ENCODE measurements around the gene CMKLR1. TPM values are rescaled to one million over a fixed set of nuclear protein-coding genes. Genes with fewer than 3 reads are reported as not detected.

The CMKLR1 gene
- total and polyA plus RNA-seq, 4 donors, result 0.67 to 13.7 (median 5.8) TPM

DNA sequence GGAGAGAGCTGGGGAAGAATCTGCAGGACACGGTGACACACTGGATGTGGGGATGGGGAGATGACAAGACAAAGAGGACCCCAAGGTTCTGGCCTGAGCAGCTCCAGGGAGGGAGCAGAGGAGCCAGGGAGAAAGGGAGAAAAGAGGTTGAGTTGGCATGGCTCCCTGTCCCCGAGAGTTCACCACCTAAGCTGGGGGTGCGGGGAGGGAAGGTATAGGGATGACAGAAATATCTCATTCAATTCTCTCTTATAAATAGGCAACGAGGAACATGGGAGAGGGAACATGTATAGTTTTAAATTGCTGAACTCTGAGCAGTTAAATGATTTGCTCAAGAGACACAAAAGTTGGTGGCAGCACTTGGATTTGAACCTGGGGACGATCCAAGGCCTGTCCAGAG lies 85.1 kb downstream of the CMKLR1 start:
- no peak for DNase-seq (ENCODE audit: low spot score)
- peaks cover 0 to 9% (median 0%) of the 10 kb centered on the region in 4 donors for H3K27me3 ChIP-seq (ENCODE audit: control insufficient read depth in 4 of 4, insufficient read depth in 4 of 4, low read length in 3 of 4)
- H3K9ac ChIP-seq (ENCODE audit: low read depth in 1 of 2, low read length in 2 of 2), result no peak overlapping the region
- no peak overlapping the region for H3K4me3 ChIP-seq (ENCODE audit: low read depth in 1 of 3, low read length in 3 of 3)
- H3K27ac ChIP-seq (ENCODE audit: low read depth in 1 of 2, low read length in 2 of 2), result no peak overlapping the region
- H3K36me3 ChIP-seq (ENCODE audit: control insufficient read depth in 4 of 4, insufficient read depth in 3 of 4, low read depth in 1 of 4, low read length in 3 of 4), result no peaks in the 10 kb centered on the region
- no peaks in the 10 kb centered on the region for H3K4me1 ChIP-seq (ENCODE audit: control insufficient read depth in 4 of 4, insufficient read depth in 4 of 4, low read length in 3 of 4)
- WGBS, result 46% methylated on average over 5 of the region's 5 CpGs
- TF ChIP-seq TAF1 (conservative IDR thresholded peaks at IDR 0.05), result no peak
- no peak for TF ChIP-seq HNF4G (IDR thresholded peaks at IDR 0.05)
- no peak for TF ChIP-seq RXRA (IDR thresholded peaks at IDR 0.05)
- no peak for TF ChIP-seq FOXA1 (IDR thresholded peaks at IDR 0.05)
- TF ChIP-seq, protein P1, sequence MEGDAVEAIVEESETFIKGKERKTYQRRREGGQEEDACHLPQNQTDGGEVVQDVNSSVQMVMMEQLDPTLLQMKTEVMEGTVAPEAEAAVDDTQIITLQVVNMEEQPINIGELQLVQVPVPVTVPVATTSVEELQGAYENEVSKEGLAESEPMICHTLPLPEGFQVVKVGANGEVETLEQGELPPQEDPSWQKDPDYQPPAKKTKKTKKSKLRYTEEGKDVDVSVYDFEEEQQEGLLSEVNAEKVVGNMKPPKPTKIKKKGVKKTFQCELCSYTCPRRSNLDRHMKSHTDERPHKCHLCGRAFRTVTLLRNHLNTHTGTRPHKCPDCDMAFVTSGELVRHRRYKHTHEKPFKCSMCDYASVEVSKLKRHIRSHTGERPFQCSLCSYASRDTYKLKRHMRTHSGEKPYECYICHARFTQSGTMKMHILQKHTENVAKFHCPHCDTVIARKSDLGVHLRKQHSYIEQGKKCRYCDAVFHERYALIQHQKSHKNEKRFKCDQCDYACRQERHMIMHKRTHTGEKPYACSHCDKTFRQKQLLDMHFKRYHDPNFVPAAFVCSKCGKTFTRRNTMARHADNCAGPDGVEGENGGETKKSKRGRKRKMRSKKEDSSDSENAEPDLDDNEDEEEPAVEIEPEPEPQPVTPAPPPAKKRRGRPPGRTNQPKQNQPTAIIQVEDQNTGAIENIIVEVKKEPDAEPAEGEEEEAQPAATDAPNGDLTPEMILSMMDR (IDR thresholded peaks at IDR 0.05; ENCODE audit: low read depth, low read length, missing input control), result no peak
- TF ChIP-seq FOXA2 (IDR thresholded peaks at IDR 0.05), result no peak
- TF ChIP-seq, protein P2, sequence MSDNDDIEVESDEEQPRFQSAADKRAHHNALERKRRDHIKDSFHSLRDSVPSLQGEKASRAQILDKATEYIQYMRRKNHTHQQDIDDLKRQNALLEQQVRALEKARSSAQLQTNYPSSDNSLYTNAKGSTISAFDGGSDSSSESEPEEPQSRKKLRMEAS (IDR thresholded peaks at IDR 0.05), result no peak
- no peak for TF ChIP-seq GABPA (IDR thresholded peaks at IDR 0.05 in 1 of 2, conservative IDR thresholded peaks at IDR 0.05 in 1 of 2)
- peaks cover 0 to under 1% (median 0%) of the 10 kb centered on the region in 4 donors for H3K9me3 ChIP-seq (ENCODE audit: control insufficient read depth in 4 of 4, low read length in 3 of 4)

DNA sequence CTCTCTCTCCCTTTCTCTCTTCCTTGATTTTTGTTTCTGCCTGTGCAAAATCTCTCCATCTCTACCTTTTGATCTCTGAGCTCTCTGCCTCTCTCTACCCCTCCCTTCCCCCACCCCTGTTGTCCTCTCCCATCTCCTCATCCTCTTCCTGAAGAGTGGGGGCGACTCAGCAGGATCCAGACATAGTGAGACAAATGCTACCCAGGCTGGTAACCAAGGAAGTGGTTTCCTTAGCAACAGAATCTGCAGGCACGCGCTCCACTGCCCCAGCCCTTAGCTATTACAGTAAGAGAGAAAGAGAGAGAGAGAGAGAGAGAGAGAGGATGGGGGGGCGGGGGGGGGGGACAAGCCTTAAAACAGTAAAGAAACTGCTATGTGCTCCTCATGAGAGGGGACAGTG lies 85.6 kb downstream of the CMKLR1 start:
- TF ChIP-seq, protein P3, sequence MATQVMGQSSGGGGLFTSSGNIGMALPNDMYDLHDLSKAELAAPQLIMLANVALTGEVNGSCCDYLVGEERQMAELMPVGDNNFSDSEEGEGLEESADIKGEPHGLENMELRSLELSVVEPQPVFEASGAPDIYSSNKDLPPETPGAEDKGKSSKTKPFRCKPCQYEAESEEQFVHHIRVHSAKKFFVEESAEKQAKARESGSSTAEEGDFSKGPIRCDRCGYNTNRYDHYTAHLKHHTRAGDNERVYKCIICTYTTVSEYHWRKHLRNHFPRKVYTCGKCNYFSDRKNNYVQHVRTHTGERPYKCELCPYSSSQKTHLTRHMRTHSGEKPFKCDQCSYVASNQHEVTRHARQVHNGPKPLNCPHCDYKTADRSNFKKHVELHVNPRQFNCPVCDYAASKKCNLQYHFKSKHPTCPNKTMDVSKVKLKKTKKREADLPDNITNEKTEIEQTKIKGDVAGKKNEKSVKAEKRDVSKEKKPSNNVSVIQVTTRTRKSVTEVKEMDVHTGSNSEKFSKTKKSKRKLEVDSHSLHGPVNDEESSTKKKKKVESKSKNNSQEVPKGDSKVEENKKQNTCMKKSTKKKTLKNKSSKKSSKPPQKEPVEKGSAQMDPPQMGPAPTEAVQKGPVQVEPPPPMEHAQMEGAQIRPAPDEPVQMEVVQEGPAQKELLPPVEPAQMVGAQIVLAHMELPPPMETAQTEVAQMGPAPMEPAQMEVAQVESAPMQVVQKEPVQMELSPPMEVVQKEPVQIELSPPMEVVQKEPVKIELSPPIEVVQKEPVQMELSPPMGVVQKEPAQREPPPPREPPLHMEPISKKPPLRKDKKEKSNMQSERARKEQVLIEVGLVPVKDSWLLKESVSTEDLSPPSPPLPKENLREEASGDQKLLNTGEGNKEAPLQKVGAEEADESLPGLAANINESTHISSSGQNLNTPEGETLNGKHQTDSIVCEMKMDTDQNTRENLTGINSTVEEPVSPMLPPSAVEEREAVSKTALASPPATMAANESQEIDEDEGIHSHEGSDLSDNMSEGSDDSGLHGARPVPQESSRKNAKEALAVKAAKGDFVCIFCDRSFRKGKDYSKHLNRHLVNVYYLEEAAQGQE (IDR thresholded peaks at IDR 0.05), result no peak
- Histone ChIP-seq H3K36me3 (ENCODE audit: control insufficient read depth in 4 of 4, insufficient read depth in 3 of 4, low read depth in 1 of 4, low read length in 3 of 4) (no peaks in the 10 kb centered on the region), H3K9ac (ENCODE audit: low read depth in 1 of 2, low read length in 2 of 2) (no peak overlapping the region), H3K27ac (ENCODE audit: low read depth in 1 of 2, low read length in 2 of 2) (no peak overlapping the region), H3K27me3 (ENCODE audit: control insufficient read depth in 4 of 4, insufficient read depth in 4 of 4, low read length in 3 of 4) (peaks cover 0 to 9% (median 0%) of the 10 kb centered on the region in 4 donors), H3K9me3 (ENCODE audit: control insufficient read depth in 4 of 4, low read length in 3 of 4) (no peaks in the 10 kb centered on the region), H3K4me1 (ENCODE audit: control insufficient read depth in 4 of 4, insufficient read depth in 4 of 4, low read length in 3 of 4) (no peaks in the 10 kb centered on the region), H3K4me3 (ENCODE audit: low read depth in 1 of 3, low read length in 3 of 3) (no peak overlapping the region)
- WGBS, result 8% methylated on average over 4 of the region's 4 CpGs
- no peak for DNase-seq (ENCODE audit: low spot score)

DNA sequence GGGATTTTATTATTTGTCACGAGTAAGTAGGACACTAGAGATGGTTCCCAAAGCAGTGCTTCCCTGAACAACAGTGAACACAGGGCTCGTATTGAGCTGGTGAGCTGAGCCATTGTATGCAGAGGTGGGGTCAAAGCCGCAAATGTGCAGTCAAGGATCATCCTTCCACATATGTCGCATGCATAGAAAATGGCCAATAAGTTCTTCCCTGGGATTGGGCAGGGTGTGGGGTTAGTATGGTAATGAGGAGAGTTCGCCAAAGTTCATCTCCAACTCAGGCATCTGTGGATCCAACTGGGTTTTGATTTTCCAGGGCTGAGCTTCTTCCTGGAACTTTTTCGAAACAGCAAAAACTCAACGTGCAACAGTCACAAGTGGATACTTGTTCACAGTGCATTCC lies 86.6 kb downstream of the CMKLR1 start:
- 78% methylated on average over 7 of the region's 7 CpGs for WGBS
- Histone ChIP-seq H3K9ac (ENCODE audit: low read depth in 1 of 2, low read length in 2 of 2) (no peak overlapping the region), H3K27ac (ENCODE audit: low read depth in 1 of 2, low read length in 2 of 2) (no peak overlapping the region), H3K36me3 (ENCODE audit: control insufficient read depth in 4 of 4, insufficient read depth in 3 of 4, low read depth in 1 of 4, low read length in 3 of 4) (no peaks in the 10 kb centered on the region), H3K27me3 (ENCODE audit: control insufficient read depth in 4 of 4, insufficient read depth in 4 of 4, low read length in 3 of 4) (peaks cover 0 to 9% (median 0%) of the 10 kb centered on the region in 4 donors), H3K9me3 (ENCODE audit: control insufficient read depth in 4 of 4, low read length in 3 of 4) (no peaks in the 10 kb centered on the region), H3K4me1 (ENCODE audit: control insufficient read depth in 4 of 4, insufficient read depth in 4 of 4, low read length in 3 of 4) (no peaks in the 10 kb centered on the region), H3K4me3 (ENCODE audit: low read depth in 1 of 3, low read length in 3 of 3) (no peak overlapping the region)
- DNase-seq (ENCODE audit: low spot score), result no peak
- TF ChIP-seq, protein P1 (IDR thresholded peaks at IDR 0.05; ENCODE audit: low read depth, low read length, missing input control), result no peak
- TF ChIP-seq RXRA (IDR thresholded peaks at IDR 0.05) (no peak), JUND (IDR thresholded peaks at IDR 0.05) (no peak), FOXA2 (IDR thresholded peaks at IDR 0.05) (no peak), RAD21 (IDR thresholded peaks at IDR 0.05) (no peak), SP1 (IDR thresholded peaks at IDR 0.05) (no peak), GABPA (IDR thresholded peaks at IDR 0.05 in 1 of 2, conservative IDR thresholded peaks at IDR 0.05 in 1 of 2) (no peak), NR2F2 (IDR thresholded peaks at IDR 0.05) (no peak), EGR1 (IDR thresholded peaks at IDR 0.05; ENCODE audit: low read depth in 2 of 2) (no peak), TAF1 (conservative IDR thresholded peaks at IDR 0.05) (no peak), FOXA1 (IDR thresholded peaks at IDR 0.05) (no peak), YY1 (IDR thresholded peaks at IDR 0.05) (no peak)
- TF ChIP-seq, protein P4, sequence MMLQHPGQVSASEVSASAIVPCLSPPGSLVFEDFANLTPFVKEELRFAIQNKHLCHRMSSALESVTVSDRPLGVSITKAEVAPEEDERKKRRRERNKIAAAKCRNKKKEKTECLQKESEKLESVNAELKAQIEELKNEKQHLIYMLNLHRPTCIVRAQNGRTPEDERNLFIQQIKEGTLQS (IDR thresholded peaks at IDR 0.05), result no peak
- TF ChIP-seq, protein P2 (IDR thresholded peaks at IDR 0.05), result no peak
- TF ChIP-seq, protein P5, sequence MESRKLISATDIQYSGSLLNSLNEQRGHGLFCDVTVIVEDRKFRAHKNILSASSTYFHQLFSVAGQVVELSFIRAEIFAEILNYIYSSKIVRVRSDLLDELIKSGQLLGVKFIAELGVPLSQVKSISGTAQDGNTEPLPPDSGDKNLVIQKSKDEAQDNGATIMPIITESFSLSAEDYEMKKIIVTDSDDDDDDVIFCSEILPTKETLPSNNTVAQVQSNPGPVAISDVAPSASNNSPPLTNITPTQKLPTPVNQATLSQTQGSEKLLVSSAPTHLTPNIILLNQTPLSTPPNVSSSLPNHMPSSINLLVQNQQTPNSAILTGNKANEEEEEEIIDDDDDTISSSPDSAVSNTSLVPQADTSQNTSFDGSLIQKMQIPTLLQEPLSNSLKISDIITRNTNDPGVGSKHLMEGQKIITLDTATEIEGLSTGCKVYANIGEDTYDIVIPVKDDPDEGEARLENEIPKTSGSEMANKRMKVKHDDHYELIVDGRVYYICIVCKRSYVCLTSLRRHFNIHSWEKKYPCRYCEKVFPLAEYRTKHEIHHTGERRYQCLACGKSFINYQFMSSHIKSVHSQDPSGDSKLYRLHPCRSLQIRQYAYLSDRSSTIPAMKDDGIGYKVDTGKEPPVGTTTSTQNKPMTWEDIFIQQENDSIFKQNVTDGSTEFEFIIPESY (IDR thresholded peaks at IDR 0.05), result no peak

All from liver (tissue), 9 donors.